GM12878 (cell line): ENCODE data around the gene PDXP. TPM values are rescaled to one million over a fixed set of nuclear protein-coding genes. Genes with fewer than 3 reads are reported as not detected.

Experiments used
- ATAC-seq: fragments of 200-7000 bp; cut with Tn5 transposase; 3 replicates; pipeline ENCODE4 v1.9.1; 2020; ENCODE audit warnings: mild to moderate bottlenecking, moderate library complexity
- BruUV-seq: library from RNA; stranded (reverse); fragments of 400-500 nt; replicated peaks from 2 replicates; lab custom pipeline; 2021; lab: Mats Ljungman, UMichigan
- CTCF ChIA-PET: fragments of 300-600 bp; sonication (Branson Sonifier 250); formaldehyde crosslinking; extraction: SDS; loops from one replicate; lab custom pipeline; 2021; ENCODE audit warnings: inconsistent platforms; lab: Yijun Ruan, JAX
- POLR2A ChIA-PET: fragments of 350-600 bp; formaldehyde crosslinking; extraction: SDS; loops from one replicate; lab custom pipeline; 2021; ENCODE audit warnings: inconsistent platforms; lab: Charles Lee
- RAD21 ChIA-PET: fragments of 300-600 bp; sonication (Branson Sonifier 250); formaldehyde crosslinking; loops from one replicate; lab custom pipeline; 2023; ENCODE audit warnings: antibody characterized with exemption; ENCODE audit not compliant: unreplicated experiment; lab: Charles Lee
- SMC1A ChIA-PET: fragments of 300-600 bp; sonication (Branson Sonifier 250); formaldehyde crosslinking; loops from one replicate; lab custom pipeline; 2023; ENCODE audit not compliant: unreplicated experiment, uncharacterized antibody; lab: Charles Lee
- DNase-seq: peaks from one replicate; pipeline ENCODE4 v3.0.0-alpha.2; 2011; ENCODE audit warnings: low read depth, low spot score
- FAIRE-seq: peaks from 3 replicates; lab custom pipeline; 2011; peaks lifted over from hg19 to GRCh38; lab: Jason Lieb, UNC
- H2AFZ ChIP-seq: 2 replicates; pipeline ENCODE4 v1.6.0; 2011; ENCODE audit warnings: low read depth, low read length, control low read depth; ENCODE audit not compliant: control insufficient read depth
- H3K27ac ChIP-seq: 2 replicates; pipeline ENCODE4 v1.5.1; 2011; ENCODE audit warnings: control low read depth; ENCODE audit not compliant: control insufficient read depth, insufficient read depth
- H3K27me3 ChIP-seq, 2 experiments: replicated peaks in 1 of 2; 2 replicates each; pipeline versions ENCODE4 v1.6.0 to v1.6.1; 2011; ENCODE audit warnings: low read length in 1 of 2; ENCODE audit not compliant: control insufficient read depth in 2 of 2, insufficient read depth in 2 of 2
- H3K36me3 ChIP-seq, 2 experiments: 2 replicates each; pipeline ENCODE4 v1.5.1; 2011; ENCODE audit warnings: low read length in 1 of 2; ENCODE audit not compliant: control insufficient read depth in 2 of 2, insufficient read depth in 2 of 2
- H3K4me1 ChIP-seq: 2 replicates; pipeline ENCODE4 v1.6.1; 2011; ENCODE audit warnings: mild to moderate bottlenecking, low read length, moderate library complexity, mixed read lengths; ENCODE audit not compliant: control insufficient read depth, insufficient read depth
- H3K4me2 ChIP-seq: 2 replicates; pipeline ENCODE4 v1.6.0; 2011; ENCODE audit warnings: control low read depth; ENCODE audit not compliant: control insufficient read depth, insufficient read depth
- H3K4me3 ChIP-seq: fragments of 200-600 bp; sonication (generic); 2 replicates; pipeline ENCODE4 v1.5.1; 2016
- H3K79me2 ChIP-seq: 2 replicates; pipeline ENCODE4 v1.6.0; 2011; ENCODE audit warnings: low read length; ENCODE audit not compliant: control insufficient read depth, insufficient read depth
- H3K9ac ChIP-seq: 2 replicates; pipeline ENCODE4 v1.8.0; 2011; ENCODE audit warnings: low read length, control low read depth, mixed read lengths; ENCODE audit not compliant: control insufficient read depth, insufficient read depth
- H3K9me3 ChIP-seq: replicated peaks from 3 replicates; pipeline ENCODE4 v1.5.1; 2011; ENCODE audit warnings: mild to moderate bottlenecking, low read length; ENCODE audit not compliant: control insufficient read depth, insufficient read depth
- H4K20me1 ChIP-seq: 2 replicates; pipeline ENCODE4 v1.6.0; 2011; ENCODE audit not compliant: control insufficient read depth, insufficient read depth
- CBX5 ChIP-seq: sonication (generic); IDR thresholded peaks from 2 replicates; pipeline ENCODE4 v1.6.1; 2016; ENCODE audit warnings: low read depth, moderate library complexity, mild to moderate bottlenecking, inconsistent platforms
- CTCF ChIP-seq, 3 experiments: IDR thresholded peaks in 2 of 3; conservative IDR thresholded peaks in 1 of 3; 2 replicates each; pipeline ENCODE4 v1.5.1; 2011; ENCODE audit warnings: low read depth in 3 of 3, low read length in 3 of 3, mild to moderate bottlenecking in 3 of 3, control low read depth in 2 of 3, moderate library complexity in 2 of 3, inconsistent platforms in 1 of 3, mixed read lengths in 1 of 3; ENCODE audit not compliant: control insufficient read depth in 2 of 3, insufficient read depth in 1 of 3; ENCODE audit errors: extremely low read depth in 1 of 3
- EZH2 ChIP-seq: IDR thresholded peaks from 2 replicates; pipeline ENCODE4 v1.6.1; 2012; ENCODE audit warnings: low read depth, mild to moderate bottlenecking, control low read depth, inconsistent platforms, low read length, borderline replicate concordance; ENCODE audit not compliant: control insufficient read depth
- POU2F2 ChIP-seq: IDR thresholded peaks from 3 replicates; pipeline ENCODE4 v1.6.1; 2011; ENCODE audit warnings: low read depth, mild to moderate bottlenecking, low read length, borderline replicate concordance
- RBBP5 ChIP-seq: fragments of 200-600 bp; sonication (generic); conservative IDR thresholded peaks from 2 replicates; pipeline ENCODE4 v1.6.1; 2016
- SMARCA5 ChIP-seq: fragments of 450-650 bp; IDR thresholded peaks from 2 replicates; pipeline ENCODE4 v1.6.1; 2017; ENCODE audit warnings: mild to moderate bottlenecking
- SPI1 ChIP-seq: IDR thresholded peaks from 2 replicates; pipeline ENCODE4 v1.6.1; 2011; ENCODE audit warnings: low read depth, mild to moderate bottlenecking, low read length, moderate library complexity, borderline replicate concordance; ENCODE audit not compliant: insufficient read depth
- SREBF2 ChIP-seq: IDR thresholded peaks from 2 replicates; pipeline ENCODE4 v1.6.1; 2012; ENCODE audit warnings: mild to moderate bottlenecking, low read length
- TAF1 ChIP-seq: IDR thresholded peaks from 2 replicates; pipeline ENCODE4 v1.6.1; 2011; ENCODE audit warnings: mild to moderate bottlenecking, low read depth, low read length, borderline replicate concordance
- YY1 ChIP-seq: IDR thresholded peaks from 2 replicates; pipeline ENCODE4 v1.6.1; 2011; ENCODE audit warnings: low read depth, mild to moderate bottlenecking, low read length
- WGBS: methylation state at CpG from one replicate; pipeline ENCODE4 v1.1.6; 2016; ENCODE audit warnings: low lambda C conversion rate; ENCODE audit not compliant: insufficient replicate concordance, insufficient coverage; ENCODE audit errors: missing lambda C conversion rate; 5-methylcytosine and 5-hydroxymethylcytosine counted together
- in situ Hi-C: fragments of 300-500 bp; cut with MboI; formaldehyde crosslinking; loops from 9 replicates; pipeline ENCODE4 v1.14.3; 2018; ENCODE audit warnings: mixed read lengths
- intact Hi-C: fragments of 100-400 bp; cut with micrococcal nuclease; formaldehyde crosslinking; loops from one replicate; pipeline ENCODE4 v1.14.2; 2022; ENCODE audit not compliant: unreplicated experiment
- polyA plus RNA-seq, 11 experiments: library from polyadenylated mRNA; depleted of rRNA in 4 of 11; unstranded in 6 of 11; stranded (reverse) in 5 of 11; fragments of >200 nt; fragmentation: Nextera tagmentation in 4 of 11; fragmentation: Illumina TruSeq in 1 of 11; extraction: Ambion mirVana in 4 of 11; extraction: Trizol in 1 of 11; gene quantifications; 1 replicate in 1 of 11; 2 replicates in 10 of 11; pipeline versions ENCODE4 v1.2.1 to v1.2.3, GENCODE V29; 2011 to 2016; ENCODE audit warnings: inconsistent platforms in 2 of 11, missing spikeins in 2 of 11, low read depth in 1 of 11
- total RNA-seq, 4 experiments: library from RNA; depleted of rRNA in 3 of 4; stranded (reverse); fragments of >200 nt in 3 of 4; fragmentation: Illumina TruSeq in 1 of 4; extraction: Trizol in 1 of 4; gene quantifications; 2 replicates each; pipeline versions ENCODE4 v1.2.1 to v1.2.3, GENCODE V29; 2013 to 2021
- TF ChIP-seq, protein P1 (sequence below): fragments of 450-650 bp; conservative IDR thresholded peaks from 2 replicates; pipeline ENCODE4 v1.6.1; 2017; ENCODE audit warnings: mild to moderate bottlenecking, moderate library complexity
- TF ChIP-seq, protein P2 (sequence below): IDR thresholded peaks from 2 replicates; pipeline ENCODE4 v1.6.1; 2012; ENCODE audit warnings: improper control_type of control experiment, low read depth, low read length; ENCODE audit not compliant: insufficient replicate concordance

The PDXP gene
- total and polyA plus RNA-seq, 10 of the 15 experiments (the other 5 are each of a cell fraction or from before 2014, with no cell fraction given): 4.4 to 56.7 (median 34.6) TPM

GRCh38 chr22:37634417-37634924 is 24.1 kb upstream of the PDXP start (continued):
- TF ChIP-seq, protein P1, sequence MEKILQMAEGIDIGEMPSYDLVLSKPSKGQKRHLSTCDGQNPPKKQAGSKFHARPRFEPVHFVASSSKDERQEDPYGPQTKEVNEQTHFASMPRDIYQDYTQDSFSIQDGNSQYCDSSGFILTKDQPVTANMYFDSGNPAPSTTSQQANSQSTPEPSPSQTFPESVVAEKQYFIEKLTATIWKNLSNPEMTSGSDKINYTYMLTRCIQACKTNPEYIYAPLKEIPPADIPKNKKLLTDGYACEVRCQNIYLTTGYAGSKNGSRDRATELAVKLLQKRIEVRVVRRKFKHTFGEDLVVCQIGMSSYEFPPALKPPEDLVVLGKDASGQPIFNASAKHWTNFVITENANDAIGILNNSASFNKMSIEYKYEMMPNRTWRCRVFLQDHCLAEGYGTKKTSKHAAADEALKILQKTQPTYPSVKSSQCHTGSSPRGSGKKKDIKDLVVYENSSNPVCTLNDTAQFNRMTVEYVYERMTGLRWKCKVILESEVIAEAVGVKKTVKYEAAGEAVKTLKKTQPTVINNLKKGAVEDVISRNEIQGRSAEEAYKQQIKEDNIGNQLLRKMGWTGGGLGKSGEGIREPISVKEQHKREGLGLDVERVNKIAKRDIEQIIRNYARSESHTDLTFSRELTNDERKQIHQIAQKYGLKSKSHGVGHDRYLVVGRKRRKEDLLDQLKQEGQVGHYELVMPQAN: no peak
- TF ChIP-seq TAF1 (0 out of 2 replicates have a peak, but pooled peaks have one; percentile 27), CTCF (IDR thresholded peaks at IDR 0.05 in 2 of 3, conservative IDR thresholded peaks at IDR 0.05 in 1 of 3; ENCODE audit: control insufficient read depth in 2 of 3, extremely low read depth in 1 of 3, insufficient read depth in 1 of 3, low read depth in 3 of 3, low read length in 3 of 3) (peak; percentile 29 to 49 (median 43)), SREBF2 (no peak)

DNA sequence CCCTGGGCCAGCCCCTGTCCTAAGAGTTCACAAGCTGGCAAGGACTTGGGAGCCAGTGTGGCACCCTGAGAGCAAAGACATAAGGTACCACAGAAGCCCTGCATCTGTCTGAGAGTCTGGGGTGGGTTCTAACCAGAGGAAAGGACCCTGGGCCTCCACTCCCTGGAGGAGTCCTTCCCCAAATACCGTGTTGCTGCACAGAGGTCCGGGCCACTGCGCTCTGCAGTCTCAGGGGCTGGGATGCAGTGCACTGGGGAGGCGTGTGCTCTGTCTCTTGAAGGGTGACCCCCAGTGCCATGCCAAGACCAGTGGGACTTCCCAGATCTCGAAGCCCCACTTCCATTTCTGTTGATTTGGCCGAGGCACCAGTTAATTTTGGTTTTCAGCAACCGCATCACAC is 23.4 kb upstream of the PDXP start:
- Histone ChIP-seq H2AFZ (no peak overlapping the region), H3K9me3 (no peaks in the 10 kb centered on the region), H3K36me3 (peaks cover 0 to 3% of the 10 kb centered on the region in 2 experiments; a peak in 2 of 4 replicates), H3K4me1 (peaks cover 72% of the 10 kb centered on the region), H3K9ac (peak overlapping the region; percentile 78), H3K4me2 (peak overlapping the region; percentile 87), H3K27ac (peak overlapping the region; percentile 92), H3K27me3 (no peaks in the 10 kb centered on the region), H4K20me1 (no peaks in the 10 kb centered on the region), H3K79me2 (peaks cover 5% of the 10 kb centered on the region), H3K4me3 (peak overlapping the region; percentile 57; the same call in 1 of the 2 replicates)
- WGBS: 73% methylated on average over 7 of the region's 7 CpGs
- intact Hi-C loops (no loop called here), in situ Hi-C loops (no loop called here)
- ChIA-PET SMC1A (interaction anchor here (0.8 to 5.9 kb wide), 4 partner anchors 8 to 46 kb away, joined by 3 to 33 read pairs (median 14); partner anchors contain the start of gene PDXP), POLR2A (interaction anchor here (3.2 to 8.2 kb wide), 4 partner anchors 8 to 27 kb away, joined by 17 to 67 read pairs (median 33); partner anchors contain the start of genes GGA1 and PDXP), RAD21 (interaction anchor here (1.1 to 4.0 kb wide), 9 partner anchors 7 to 46 kb away, joined by 3 to 47 read pairs (median 20); partner anchors contain the start of genes GGA1, LGALS1 and PDXP), CTCF (interaction anchor here (1.3 to 15.9 kb wide), 8 partner anchors 8 to 185 kb away, joined by 5 to 396 read pairs (median 60); partner anchors contain the start of genes GGA1, LGALS1, NOL12 and PDXP)
- no TSS peak for BruUV-seq
- no peak for ATAC-seq
- FAIRE-seq: no peak
- no peak for DNase-seq
- TF ChIP-seq EZH2 (no peak), SMARCA5 (no peak), POU2F2 (no peak), SPI1 (no peak), YY1 (no peak), RBBP5 (no peak), CBX5 (no peak)
- TF ChIP-seq, protein P2, sequence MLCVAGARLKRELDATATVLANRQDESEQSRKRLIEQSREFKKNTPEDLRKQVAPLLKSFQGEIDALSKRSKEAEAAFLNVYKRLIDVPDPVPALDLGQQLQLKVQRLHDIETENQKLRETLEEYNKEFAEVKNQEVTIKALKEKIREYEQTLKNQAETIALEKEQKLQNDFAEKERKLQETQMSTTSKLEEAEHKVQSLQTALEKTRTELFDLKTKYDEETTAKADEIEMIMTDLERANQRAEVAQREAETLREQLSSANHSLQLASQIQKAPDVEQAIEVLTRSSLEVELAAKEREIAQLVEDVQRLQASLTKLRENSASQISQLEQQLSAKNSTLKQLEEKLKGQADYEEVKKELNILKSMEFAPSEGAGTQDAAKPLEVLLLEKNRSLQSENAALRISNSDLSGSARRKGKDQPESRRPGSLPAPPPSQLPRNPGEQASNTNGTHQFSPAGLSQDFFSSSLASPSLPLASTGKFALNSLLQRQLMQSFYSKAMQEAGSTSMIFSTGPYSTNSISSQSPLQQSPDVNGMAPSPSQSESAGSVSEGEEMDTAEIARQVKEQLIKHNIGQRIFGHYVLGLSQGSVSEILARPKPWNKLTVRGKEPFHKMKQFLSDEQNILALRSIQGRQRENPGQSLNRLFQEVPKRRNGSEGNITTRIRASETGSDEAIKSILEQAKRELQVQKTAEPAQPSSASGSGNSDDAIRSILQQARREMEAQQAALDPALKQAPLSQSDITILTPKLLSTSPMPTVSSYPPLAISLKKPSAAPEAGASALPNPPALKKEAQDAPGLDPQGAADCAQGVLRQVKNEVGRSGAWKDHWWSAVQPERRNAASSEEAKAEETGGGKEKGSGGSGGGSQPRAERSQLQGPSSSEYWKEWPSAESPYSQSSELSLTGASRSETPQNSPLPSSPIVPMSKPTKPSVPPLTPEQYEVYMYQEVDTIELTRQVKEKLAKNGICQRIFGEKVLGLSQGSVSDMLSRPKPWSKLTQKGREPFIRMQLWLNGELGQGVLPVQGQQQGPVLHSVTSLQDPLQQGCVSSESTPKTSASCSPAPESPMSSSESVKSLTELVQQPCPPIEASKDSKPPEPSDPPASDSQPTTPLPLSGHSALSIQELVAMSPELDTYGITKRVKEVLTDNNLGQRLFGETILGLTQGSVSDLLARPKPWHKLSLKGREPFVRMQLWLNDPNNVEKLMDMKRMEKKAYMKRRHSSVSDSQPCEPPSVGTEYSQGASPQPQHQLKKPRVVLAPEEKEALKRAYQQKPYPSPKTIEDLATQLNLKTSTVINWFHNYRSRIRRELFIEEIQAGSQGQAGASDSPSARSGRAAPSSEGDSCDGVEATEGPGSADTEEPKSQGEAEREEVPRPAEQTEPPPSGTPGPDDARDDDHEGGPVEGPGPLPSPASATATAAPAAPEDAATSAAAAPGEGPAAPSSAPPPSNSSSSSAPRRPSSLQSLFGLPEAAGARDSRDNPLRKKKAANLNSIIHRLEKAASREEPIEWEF: no peak
